PFSK-1 (cell line): Measurements from ENCODE around the gene RILP.

Experiments used
- FOXP2 ChIP-seq: optimal IDR thresholded peaks from 2 replicates; pipeline ENCODE3; 2011; ENCODE audit warnings: borderline replicate concordance, control low read depth, inconsistent platforms; ENCODE audit not compliant: insufficient read depth; ENCODE audit errors: extremely low read length, extremely low read depth
- REST ChIP-seq, 2 experiments: IDR thresholded peaks; 2 replicates each; pipeline versions ENCODE4 v1.6.1 to v1.8.0; 2011 to 2012; ENCODE audit warnings: low read depth in 2 of 2, low read length in 2 of 2, control low read depth in 1 of 2, inconsistent platforms in 1 of 2, mild to moderate bottlenecking in 1 of 2, moderate library complexity in 1 of 2; ENCODE audit not compliant: insufficient read depth in 1 of 2
- SIN3A ChIP-seq: IDR thresholded peaks from 2 replicates; pipeline ENCODE4 v1.6.1; 2012; ENCODE audit warnings: mild to moderate bottlenecking, low read length, moderate library complexity, borderline replicate concordance; ENCODE audit not compliant: insufficient read depth

- TF ChIP-seq REST (IDR thresholded peaks at IDR 0.05; ENCODE audit: insufficient read depth in 1 of 2, low read depth in 2 of 2, low read length in 2 of 2), result no peak
- TF ChIP-seq FOXP2, result no peak
- no peak for TF ChIP-seq SIN3A
Measured at GRCh38 chr17:1623057-1623630, 26.5 kb downstream of the RILP start.
